GM21528 (cell line): Measurements from ENCODE around the gene TEX54.
"Not testable (repeated sequence)": the region's sequence is repeated elsewhere in the genome, so short reads cannot be mapped to it uniquely, and the experiment has no call there.

Source experiments
- ATAC-seq: cut with Tn5 transposase; IDR thresholded peaks from one replicate; pipeline ENCODE4 v1.9.1; 2021; ENCODE audit warnings: mild to moderate bottlenecking, moderate library complexity; ENCODE audit not compliant: unreplicated experiment, low FRiP score

The TEX54 gene

DNA sequence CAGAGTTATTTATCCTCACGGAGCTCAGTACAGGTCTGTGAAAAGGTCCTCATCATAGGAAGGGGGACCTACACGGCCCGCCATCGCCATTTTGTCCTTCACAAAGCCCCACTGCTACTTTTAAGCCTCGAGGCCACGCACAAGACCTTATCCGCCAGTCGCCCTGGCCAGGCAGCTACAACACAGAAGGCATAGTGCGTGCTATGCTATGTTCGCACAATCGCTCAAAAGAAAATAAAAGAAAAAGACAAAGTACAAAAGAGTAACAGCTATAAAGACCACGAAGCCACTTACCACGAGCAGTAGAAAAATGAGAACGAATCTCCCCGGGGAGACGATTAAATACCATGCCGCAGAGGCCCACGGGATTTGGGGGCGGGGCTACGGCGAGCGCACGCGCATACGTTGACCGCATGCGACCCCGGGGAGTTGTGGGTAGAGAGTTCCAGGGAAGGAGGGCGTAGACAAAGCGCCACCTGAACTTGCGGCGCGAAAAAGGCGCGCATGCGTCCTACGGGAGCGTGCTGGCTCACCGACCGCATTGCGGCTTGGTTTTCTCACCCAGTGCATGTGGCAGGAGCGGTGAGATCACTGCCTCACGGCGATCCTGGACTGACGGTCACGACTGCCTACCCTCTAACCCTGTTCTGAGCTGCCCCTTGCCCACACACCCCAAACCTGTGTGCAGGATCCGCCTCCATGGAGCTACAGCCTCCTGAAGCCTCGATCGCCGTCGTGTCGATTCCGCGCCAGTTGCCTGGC is 23.1 kb upstream of the TEX54 start:
- ATAC-seq, result peak; percentile 85

DNA sequence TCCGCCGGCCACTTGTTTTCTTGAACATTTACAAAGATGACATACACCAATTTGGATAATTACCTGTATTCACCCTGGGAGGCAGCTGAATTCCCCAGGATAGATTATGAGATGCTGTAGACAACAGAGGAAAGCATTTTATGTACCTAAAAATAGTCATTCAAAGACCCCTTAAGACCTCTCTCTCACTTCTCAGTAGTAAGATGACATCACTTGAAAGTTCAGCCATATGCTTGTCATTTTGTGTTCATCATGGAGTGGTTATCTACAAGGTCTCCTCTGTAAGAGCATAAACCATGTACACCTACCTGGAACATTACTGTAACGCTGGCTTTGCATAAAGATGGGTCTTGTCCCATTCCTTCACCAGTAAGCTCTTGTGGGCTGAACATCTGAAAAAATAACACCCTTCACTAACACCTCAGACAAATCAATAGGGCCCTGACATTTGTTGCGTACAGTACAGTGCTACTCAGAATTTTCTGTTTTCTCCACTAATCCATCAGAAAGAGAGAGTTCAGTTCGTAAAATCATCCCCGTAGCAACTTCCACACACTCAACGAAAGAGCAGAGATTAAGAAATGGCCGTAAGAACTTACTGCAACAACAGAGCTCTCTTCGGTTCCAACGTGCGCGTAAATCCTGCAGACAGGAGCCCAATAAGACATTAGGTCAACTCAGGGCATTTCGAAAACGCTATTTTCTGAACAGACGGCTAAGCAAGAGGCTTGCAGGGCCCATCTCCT is 22.4 kb upstream of the TEX54 start:
- ATAC-seq, result no peak

DNA sequence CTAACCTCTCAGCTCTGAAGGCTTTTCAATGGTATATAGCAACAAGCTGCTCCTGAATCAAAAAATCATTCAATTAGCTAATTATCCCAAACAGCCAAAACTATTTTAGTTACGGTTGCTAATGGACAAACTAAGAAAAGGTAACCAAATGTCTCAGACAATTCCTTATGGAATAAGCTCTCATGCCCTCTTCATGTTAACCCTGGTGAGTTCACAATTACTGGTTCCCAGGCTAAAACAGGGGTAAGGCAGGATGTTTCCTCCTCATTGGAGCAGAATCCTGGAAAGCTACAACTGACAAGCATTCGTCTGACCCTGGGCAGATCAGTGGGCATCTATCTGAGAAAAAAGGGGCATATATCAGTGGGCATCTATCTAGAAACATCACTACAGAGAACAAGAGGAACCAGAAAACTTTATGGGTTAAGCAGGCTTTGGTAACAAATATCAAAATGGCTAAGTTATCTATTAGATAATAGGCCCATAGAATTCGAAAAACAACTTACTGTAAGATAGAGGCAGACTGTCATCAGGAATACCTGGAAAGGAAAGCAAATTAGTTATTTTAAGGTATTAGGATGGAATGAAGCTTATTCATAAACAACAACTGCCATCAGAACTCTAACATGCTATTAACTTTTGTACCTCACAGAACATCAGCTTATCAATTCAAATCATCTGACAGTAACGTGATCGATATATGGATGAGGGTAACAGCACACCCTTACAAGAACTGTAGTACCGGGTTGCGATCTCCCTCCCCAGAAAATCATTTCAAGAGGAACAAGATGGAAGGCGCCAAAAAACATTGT is 21.6 kb upstream of the TEX54 start:
- ATAC-seq, result no peak

DNA sequence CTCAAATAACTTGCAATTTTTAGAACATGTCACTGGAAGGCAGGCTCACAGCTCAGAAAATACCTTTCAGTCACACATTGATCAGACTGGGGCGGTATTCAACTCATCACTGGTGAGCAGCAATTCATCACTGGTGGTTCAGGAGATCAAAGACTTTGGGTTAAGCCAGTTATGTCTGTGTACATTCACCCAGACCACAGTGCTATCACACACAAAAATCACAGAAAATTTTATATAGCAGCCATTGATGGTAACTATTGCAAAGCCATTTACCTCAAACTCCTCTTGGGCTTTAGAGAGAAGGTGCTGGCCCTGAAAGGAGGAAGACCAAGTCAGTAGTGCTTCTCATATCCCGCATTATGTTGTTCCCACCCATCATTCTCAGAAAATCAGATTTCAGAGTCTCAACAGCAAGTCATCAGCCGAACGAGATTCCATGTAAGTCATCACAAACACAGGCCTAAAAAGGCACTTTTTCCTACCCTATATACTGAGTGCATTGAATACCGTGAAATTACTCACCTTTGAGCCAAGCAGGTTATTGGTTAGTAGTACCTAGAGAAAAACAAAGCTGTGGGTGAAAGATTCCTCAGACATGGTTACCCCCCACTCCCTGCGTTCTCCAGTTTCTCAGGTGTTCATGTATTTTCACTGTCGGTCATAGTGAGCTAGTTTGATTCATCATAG is 20.8 kb upstream of the TEX54 start:
- no peak for ATAC-seq

DNA sequence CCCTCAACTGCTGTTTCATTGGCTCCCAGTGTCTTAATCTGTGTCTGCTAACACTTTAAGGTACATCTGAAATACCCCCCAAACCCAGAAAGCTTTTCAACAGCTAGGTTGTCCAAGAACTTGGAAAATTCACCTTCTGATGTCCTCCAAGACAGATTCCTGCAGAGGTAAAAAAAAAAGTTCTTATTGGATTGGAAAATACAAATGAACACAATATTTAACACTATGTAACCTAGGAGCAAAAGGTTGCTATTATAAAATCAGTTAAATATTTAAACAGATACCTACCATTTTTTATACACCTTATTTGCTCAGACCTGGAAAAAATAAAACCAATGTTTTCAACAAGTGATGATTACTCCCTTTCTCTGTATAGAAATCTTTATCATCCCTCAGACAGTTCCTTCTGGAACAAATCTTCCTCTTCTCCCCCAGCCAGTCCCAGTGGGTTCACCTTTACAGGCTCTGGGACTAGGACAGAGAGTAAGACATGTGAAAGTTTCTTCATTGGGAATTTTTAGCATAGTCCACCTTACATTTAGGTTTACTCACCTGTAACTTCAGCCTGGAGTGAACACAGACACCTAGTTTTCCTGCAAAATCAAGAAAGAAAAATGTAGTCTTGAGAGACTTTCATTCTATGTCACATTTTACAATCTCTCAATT is 20.0 kb upstream of the TEX54 start:
- ATAC-seq, result no peak

DNA sequence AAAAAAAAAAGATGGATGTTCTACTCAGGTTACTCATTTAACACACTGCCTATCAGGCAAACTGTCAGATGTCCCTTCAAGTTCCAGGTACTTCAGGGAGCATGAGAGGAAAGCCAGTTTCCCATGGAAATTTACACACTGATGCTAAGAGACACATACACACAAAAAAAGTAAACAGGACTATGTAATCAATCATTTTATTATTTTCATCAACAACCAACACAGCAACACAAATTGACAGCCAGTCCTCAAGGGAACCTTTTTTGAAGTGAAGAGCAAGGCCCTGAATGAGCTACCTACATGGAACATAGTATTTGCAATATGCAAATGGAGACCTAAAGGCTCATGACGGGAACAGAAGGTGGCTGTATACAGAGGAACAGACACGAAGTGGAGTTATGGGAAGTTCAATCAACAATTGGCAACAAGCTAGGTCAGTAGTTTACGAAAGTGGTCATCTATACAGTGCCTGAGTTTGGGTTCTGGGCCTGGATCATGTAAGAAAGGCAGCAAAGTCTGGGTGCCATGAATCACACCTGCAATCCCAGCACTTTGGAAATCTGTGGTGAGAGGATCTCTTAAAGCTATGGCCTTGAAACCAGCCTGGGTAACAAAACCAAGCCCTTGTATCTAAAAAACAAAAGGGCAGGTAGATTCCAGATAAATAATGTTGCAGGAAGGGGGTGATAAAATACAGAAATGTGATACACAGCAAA is 19.3 kb upstream of the TEX54 start:
- ATAC-seq, result no peak

DNA sequence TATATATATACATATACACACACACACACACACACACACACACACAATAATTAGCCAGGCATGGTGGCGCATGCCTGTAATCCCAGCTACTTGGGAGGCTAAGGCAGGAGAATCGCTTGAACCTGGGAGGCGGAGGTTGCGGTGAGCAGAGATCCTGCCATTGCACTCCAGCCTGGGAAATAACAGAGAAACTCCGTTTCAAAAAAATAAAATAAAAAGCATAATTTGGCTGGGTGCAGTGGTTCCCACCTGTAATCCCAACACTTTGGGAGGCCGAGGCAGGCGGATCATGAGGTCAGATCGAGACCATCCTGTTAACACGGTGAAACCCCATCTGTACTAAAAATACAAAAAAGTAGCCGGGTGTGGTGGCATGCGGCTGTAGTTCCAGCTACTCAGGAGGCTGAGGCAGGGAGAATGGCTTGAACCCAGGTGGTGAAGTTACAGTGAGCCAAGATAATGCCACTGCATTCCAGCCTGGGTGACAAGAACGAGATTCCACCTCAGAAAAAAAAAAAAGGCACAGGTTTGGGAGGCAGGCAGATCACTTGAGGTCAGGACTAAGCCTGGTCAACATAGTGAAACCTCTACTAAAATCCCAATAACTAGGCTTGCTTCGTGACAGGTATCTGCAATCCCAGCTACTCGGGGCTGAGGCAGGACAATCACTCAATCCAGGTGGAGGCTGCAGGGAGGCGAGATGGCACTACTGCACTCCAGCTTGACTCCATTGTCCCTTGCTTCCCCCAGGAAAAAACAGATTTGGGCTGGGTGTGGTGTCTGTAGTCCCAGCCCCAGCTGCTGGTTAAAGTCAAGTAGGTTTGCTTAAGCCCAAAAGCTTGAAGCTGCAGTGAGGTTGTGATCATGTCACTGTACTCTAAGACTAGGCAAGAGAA is 18.5 kb upstream of the TEX54 start:
- ATAC-seq, result no peak

DNA sequence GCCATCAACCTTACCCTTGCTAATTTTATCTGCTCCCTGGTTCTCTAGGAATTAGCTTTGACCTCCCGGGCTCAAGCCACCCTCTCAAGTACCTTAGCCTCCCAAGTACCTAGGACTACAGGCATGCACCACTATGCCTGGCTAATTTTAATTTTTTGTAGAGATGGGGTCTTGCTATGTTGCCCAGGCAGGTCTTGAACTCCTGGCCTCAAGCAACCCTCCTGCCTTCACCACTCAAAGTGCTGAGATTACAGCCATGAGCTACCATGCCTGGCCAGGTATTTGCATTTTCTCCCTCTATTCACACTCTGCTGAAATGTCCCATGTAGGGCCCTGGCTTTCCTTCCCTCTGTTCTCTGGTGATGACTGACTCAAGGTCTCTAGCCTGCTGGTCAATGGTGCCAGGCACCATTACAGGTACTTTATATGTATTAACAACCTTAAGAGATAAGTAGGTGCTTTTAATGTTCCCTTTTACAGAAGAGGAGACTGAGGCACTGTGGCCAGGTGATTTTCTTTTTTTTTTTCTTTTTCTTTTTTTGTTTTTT is 15.2 kb upstream of the TEX54 start:
- ATAC-seq, result no peak

DNA sequence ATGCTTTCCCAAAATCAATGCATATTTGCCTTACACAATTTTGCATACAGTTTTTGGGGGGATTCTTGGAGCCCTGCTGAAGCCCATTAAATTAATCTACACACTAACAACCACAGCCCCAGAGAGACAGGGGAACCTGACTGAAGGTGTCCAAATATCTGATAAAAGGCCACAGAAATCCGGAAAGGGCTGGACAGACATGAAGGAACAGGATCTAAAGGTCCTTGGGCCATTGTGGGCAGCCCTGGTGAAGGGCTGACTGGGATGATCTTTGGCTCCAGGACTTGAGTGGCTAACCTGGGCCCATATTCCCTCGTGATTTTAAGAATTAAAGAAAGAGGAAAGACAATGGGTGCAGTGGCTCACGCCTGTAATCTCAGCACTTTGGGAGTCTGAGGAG is 13.5 kb upstream of the TEX54 start:
- no peak for ATAC-seq

DNA sequence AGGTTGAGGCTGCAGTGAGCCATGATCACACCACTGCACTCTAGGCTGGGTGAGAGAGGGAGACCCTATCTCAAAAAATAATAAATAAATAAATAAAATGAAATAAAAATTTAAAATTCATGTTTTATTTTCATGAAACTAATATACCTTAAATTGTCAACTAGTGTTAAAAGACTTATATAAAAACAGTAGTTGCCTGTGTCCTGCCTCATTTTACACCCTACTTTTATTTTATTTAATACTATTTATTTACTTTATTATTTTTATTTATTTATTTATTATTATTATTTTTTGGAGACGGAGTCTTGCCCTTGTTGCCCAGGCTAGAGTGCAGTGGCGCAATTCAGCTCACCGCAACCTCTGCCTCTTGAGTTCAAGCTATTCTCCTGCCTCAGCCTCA is 11.5 kb upstream of the TEX54 start:
- no peak for ATAC-seq

DNA sequence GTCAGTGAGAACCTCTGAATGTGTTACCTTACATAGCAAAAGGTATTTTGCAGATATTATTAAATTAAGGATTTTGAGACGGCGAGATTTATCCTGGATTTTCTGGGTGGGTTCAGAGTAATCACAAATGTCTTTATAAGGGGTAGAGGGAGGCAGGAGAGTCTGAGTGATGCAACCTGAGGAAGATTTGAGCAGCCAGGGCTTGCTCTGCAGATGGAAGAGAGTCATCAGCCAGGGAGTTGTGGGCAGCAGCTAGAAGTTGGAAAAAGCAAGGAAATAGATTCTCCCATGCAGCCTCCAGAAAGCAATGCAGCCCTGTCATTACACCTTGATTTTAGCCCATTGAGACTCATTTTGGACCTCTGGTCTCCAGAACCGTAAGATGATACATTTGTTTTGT is 10.8 kb upstream of the TEX54 start:
- no peak for ATAC-seq

DNA sequence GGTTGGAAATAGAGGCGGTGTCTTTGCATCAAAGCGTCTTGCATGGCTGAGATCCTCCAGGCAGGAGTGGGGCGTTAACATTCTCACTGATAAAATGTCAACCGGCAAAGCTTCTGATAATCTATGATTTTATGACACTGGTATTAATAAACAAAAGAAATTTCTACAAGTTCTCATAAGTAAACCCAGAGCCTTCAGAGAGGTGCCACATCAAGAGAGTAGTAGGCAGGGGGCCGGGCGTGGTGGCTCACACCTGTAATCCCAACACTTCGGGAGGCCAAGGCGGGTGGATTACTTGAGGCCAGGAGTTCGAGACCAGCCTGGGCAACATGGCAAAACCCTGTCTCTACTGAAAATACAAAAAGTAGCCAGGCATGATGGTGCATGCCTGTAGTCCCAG is 10.2 kb upstream of the TEX54 start:
- ATAC-seq, result not testable (repeated sequence)

DNA sequence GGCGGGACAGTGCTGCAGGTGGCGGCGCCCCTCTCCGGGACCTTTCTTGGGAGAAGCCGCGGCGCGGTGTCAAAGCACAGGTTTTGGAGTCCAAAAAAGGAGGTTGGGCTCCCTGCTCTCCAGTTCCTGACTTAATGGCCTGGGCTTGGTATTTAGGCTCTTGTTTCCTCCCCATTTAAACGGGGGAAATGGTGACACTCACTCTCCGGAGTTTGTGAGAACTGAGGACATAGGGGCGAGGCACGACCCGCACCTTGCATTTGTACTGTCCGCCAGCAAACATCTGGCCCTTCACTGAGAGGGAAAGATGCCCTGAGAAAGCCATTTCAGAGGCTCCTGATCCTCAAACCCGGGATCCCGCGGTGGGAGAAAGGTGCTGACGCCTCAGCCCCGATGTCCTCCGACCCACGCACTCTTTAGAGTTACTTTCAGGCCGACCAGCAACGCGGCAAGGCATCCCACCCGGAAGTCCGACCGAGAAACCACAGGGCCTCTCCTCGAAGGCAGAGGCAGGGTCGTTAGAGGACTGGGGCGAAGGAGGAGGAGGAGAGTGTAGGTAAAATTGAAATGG is 9.6 kb upstream of the TEX54 start:
- no peak for ATAC-seq

DNA sequence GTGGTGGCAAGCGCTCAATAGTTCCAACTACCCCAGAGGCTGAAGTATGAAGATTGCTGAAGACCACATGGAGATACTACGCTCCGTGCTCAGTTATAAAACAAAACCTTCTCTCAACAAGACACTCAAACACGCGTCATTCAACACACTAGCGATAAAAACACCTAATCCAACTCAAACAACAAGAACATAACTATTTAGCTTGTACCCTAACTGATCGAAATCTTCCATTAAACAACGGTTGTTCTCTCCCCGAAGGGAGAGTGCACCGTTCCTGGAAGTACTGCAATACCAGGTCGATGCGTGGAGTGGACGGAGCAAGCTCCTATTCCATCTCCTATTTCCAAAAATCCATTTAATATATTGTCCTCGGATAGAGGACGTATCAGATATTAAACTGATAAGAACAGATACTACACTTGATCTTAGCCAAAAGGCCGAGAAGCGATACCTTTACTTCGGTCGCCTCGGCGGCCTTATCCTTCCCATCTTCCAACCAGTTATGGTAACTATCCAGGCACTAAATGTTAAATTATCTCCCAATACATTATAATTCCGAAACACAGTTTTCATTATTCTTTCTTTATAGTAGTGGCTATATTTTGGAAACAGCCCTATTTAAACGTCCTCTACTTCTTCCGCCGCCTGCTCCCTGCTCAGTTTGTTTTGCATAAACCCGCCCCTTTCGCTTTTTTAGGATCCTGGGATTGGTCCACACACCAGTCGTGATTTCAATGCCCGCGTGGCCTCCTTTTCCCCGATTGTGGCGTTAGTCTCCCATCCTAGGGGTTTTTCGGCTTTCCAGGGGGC is 8.9 kb upstream of the TEX54 start:
- ATAC-seq, result peak; percentile 53

DNA sequence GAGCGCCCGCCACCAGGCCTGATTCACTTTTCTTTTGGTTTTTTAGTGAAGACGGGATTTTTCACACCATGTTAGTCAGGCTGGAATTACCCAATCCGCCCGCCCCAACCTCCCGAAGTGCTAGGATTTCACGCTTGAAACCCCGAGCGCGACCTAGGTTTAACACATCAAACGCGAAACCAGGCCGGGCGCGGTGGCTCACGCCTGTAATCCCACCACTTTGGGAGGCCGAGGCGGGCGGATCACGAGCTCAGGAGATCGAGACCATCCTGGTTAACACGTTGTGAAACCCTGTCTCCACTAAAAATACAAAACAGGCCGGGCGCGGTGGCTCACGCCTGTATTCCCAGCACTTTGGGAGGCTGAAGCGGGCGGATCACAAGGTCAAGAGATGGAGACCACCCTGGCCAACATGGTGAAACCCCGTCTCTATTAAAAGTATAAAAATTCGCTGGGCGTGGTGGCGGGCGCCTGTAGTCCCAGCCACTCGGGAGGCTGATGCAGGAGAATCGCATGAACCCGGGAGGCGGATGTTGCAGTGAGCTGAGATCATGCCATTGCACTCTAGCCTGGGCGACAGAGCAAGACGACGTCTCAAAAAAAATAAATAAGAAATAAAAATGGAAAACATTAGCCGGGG is 8.2 kb upstream of the TEX54 start:
- ATAC-seq, result peak; percentile 6

DNA sequence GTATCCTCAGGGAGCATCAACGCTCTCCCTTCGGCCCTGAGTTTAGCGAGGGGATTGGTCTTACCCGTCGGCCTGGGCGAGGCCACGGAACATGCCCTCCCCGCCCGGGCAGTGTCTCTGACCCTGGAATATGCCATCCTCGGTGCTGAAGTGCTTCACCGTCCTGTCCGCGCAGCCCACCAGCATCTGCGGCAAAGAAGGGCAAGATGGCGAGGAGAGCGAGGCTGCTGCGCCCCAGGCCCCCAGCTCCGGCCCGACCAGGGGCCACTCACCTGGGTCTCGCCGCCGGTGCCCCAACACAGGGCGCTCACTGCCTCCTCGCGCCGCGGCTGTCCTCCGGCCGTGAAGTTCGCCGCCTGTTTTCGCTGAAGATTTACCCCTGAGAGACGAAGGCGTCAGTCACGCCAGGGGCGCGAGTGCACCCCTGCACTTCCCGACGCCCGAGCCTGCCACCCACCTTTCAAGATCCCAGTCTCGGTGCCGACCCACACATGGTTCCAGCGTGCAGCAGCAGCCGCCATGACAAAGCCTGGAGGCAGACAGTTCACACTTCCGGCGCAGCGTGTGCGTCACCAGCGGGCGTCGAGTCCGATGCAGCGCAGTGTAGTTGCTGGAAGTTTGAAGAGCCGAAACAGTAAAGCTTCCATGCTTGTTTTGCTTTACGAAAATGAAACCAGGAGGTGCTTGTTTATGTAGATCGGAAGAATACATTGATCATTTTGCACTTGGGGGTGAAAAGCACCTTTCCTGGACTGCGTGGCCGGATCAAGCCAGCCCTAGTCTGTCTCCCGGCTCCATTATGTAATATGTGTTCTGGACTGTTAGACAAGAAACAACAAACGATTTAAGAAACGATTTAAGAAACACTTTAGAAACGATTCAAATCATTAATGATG is 6.7 kb upstream of the TEX54 start, which contains the start of gene WDR74:
TSS of gene WDR74 (minus strand) at position 541 of the 896 bp plus-strand sequence. CDS start at position 521, 20 bp downstream.
- ATAC-seq, result peak; percentile 44
